ENCODE measurements around the gene SFTPA1.

DNA sequence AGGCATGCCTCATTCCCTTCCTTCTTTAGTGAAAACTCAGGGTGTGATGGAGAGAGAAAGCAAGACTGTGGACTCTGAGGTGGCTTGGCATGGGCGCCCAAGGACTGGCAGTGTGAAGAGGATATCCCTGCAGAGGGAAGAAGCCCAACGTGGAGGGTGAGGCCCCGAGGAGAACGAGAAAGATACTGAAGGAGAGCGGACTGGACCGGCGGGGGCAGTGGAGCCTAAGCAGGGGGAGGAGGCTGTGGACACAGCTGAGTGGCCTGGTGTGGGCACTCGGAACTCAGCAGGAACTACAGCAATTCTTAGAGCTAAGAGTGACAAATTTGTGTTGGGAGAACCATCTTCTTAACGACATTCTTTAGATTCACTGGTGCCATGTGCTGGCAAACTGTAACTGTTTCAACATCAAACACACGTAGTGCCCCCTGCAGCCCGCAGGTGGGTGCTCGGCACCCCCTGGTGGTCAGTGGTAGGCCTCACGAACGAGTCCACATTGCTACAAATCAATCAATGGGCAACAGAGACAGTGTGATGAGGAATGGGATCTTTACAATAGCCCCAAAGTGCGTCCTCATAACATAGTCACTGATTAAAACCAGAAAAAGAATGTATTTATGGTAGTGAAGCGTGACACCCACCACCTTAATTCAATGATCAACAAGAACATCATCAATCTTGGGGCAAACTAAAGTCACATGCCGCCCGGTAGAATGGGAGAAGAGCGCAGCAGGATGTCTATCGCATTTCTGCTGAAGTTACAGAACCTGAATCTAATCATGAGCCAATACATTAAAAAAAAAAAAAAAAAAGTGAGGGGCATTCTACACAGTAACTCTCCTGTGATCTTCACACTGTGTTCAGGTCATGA, 2.0 kb upstream of the SFTPA1 start:
- TF ChIP-seq, protein P1, sequence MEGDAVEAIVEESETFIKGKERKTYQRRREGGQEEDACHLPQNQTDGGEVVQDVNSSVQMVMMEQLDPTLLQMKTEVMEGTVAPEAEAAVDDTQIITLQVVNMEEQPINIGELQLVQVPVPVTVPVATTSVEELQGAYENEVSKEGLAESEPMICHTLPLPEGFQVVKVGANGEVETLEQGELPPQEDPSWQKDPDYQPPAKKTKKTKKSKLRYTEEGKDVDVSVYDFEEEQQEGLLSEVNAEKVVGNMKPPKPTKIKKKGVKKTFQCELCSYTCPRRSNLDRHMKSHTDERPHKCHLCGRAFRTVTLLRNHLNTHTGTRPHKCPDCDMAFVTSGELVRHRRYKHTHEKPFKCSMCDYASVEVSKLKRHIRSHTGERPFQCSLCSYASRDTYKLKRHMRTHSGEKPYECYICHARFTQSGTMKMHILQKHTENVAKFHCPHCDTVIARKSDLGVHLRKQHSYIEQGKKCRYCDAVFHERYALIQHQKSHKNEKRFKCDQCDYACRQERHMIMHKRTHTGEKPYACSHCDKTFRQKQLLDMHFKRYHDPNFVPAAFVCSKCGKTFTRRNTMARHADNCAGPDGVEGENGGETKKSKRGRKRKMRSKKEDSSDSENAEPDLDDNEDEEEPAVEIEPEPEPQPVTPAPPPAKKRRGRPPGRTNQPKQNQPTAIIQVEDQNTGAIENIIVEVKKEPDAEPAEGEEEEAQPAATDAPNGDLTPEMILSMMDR (IDR thresholded peaks at IDR 0.05), result peak; percentile 68
- TF ChIP-seq EZH2phosphoT487 (IDR thresholded peaks at IDR 0.05), result no peak
- TF ChIP-seq EZH2 (IDR thresholded peaks at IDR 0.05), result no peak

Measured in neural progenitor cell (in vitro differentiated cells).